ENCODE results near the gene CCDC154.

The CCDC154 gene

DNA sequence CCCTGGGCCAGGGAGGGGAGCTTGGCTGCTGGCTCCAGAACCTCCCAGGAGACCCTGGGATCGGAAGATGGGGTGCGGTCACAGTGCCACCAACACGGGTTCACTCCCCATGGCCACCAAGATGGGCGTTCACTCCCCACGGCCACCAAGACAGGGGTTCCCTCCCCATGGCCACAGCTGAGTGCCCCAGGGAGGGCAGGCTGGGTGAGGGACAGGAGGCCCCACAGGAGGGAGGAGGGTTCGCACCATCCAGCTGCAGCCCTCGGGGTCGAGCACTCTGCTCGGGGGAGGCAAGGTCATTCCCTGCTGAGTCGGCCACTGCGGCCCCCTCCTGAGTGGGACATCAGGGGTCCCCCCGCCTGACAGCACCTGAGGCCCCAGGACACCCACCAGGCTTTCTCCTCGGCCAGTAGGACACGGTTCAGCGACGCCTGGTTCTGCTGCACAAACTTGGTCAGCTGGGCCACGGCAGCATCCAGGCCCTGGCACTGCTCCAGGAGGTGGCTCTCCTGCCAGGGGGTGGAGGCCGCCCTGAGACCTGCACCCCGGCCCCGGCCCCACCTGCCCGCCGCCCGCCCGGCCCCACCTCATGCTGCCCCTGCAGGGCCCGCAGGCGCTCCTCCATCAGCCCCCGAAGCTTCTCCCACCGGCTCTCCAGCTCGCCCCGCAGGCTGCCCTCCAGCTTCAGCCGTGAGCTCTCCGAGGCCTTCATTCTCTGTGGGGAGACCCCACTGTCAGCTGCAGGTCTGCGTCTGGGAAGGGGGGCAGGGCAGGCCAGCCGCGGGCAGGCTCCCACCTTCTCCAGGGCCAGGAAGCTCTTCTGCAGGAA, 5.9 kb downstream of the CCDC154 start:
- no peak for DNase-seq (ENCODE audit: low read depth, low spot score)

DNA sequence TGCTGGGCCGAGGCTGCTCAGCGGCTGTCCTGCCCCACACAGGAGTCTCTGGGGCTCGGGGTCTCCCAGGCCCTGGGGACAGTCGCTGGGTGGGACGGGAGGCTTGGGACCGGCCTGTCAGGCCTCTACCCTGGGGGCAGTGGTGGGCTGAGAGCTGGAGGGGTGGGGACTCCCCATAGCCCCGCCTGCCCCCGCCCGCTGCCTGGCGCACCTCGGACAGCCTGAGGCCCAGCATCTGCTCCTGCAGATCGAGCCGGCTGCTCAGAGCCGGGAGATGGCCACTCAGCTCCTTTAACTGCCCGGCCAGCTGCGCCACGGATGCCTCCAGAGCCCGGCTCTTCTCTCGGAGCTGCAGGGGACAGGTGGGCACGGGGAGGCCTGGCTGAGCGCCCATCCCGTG, 6.8 kb downstream of the CCDC154 start:
- DNase-seq (ENCODE audit: low read depth, low spot score): no peak

- no peak for DNase-seq (ENCODE audit: low read depth, low spot score)
Observed at GRCh38 chr16:1436731-1437355, 7.5 kb downstream of the CCDC154 start.

- DNase-seq (ENCODE audit: low read depth, low spot score): no peak
Observed at GRCh38 chr16:1435921-1436697, 8.2 kb downstream of the CCDC154 start.

GRCh38 chr16:1434644-1435592, 9.4 kb downstream of the CCDC154 start:
- DNase-seq (ENCODE audit: low read depth, low spot score): no peak

GRCh38 chr16:1433756-1434155, 10.6 kb downstream of the CCDC154 start:
- no peak for DNase-seq (ENCODE audit: low read depth, low spot score)

- DNase-seq (ENCODE audit: low read depth, low spot score): no peak
Observed at GRCh38 chr16:1433263-1433560, 11.1 kb downstream of the CCDC154 start.

DNA sequence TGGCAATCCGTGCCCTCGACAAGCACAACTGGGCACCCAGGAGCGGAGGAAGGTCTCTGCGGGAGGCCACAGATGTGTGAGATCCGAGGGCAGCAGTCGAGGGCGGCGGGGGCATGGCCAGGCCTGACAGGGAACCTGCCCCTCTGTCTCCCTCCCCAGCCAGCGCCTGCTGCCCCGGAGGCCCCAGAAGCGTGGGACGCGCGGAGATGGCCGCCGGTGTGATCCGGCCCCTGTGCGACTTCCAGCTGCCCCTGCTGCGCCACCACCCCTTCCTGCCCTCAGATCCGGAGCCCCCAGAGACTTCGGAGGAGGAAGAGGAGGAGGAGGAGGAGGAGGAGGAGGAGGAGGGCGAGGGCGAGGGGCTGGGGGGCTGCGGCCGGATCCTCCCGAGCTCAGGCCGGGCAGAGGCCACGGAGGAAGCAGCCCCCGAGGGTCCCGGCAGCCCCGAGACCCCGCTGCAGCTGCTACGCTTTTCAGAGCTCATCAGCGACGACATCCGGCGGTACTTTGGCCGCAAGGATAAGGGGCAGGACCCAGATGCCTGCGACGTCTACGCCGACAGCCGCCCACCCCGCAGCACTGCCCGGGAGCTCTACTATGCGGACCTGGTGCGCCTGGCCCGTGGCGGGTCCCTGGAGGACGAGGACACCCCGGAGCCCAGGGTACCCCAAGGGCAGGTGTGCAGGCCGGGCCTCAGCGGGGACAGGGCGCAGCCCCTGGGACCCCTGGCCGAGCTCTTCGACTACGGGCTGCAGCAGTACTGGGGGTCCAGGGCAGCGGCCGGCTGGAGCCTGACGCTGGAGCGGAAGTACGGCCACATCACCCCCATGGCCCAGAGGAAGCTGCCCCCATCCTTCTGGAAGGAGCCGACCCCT, 11.7 kb downstream of the CCDC154 start:
- DNase-seq (ENCODE audit: low read depth, low spot score): no peak

DNA sequence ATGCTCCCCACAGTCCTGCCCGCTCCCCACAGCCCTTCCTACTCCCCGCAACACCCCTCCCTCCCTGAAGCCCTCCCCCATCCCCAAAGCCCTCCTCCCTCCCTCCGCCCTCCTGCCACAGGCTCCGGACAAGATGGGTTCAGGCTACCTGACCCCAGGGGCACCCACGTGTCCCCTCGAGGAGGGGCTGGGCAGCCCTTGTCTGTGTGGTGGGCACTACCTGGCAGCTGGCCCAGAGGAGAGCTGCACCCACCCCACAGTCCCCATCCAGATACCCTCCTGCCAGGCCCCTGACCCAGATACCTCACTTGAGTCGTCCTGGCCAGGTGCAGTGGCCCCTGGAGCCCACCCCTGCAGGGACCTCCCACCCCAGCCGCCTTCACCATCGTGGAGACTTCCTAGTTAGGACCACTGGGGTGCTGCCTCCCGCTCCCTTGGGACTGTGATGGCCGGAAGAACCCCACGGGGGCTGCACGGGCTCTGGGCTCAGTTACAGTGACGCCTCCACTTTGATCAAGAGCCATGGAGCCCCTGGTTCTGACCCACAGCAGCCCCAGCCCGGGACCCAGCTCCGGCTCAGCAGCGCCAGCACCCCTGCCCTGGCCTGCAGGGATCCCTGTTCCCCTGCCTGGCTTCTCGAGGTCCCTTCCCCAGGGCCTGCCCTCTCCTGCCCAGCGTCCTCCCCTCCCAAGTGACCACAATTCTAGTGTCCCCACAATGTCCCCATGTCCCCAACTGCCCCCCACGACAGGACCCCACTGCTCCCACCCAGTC, 12.7 kb downstream of the CCDC154 start:
- no peak for DNase-seq (ENCODE audit: low read depth, low spot score)

- no peak for DNase-seq (ENCODE audit: low read depth, low spot score)
Observed at GRCh38 chr16:1430759-1431496, 13.4 kb downstream of the CCDC154 start, which contains the start of gene PERCC1. PERCC1 (plus strand) TSS chr16:1431078; CDS start chr16:1432594, 1,516 bp downstream.

- no peak for DNase-seq (ENCODE audit: low read depth, low spot score)
Observed at GRCh38 chr16:1430214-1430758, 14.1 kb downstream of the CCDC154 start.

GRCh38 chr16:1429631-1430030, 14.7 kb downstream of the CCDC154 start:
- no peak for DNase-seq (ENCODE audit: low read depth, low spot score)

- DNase-seq (ENCODE audit: low read depth, low spot score): no peak
Observed at GRCh38 chr16:1429012-1429411, 15.3 kb downstream of the CCDC154 start.

DNA sequence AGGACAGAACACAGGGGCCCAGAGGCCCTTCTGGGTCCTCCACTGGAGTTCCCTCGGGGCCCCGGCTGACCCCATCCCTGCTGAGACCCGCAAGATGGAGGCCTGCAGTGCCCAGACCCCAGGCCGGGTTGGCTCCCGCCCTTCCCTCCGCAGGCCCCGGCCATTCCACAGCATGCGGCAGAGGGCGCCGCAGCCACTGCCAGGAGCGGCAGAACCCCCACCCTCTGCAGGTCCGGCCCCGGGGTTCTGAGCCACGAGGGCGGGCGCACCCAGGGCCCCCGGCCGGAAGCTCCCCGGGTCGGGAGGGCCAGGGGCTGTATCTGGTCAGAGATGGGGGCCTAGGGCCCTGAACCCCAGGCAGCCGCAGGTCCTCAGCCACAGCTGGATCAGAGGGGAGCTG, 15.8 kb downstream of the CCDC154 start:
- no peak for DNase-seq (ENCODE audit: low read depth, low spot score)

- no peak for DNase-seq (ENCODE audit: low read depth, low spot score)
Observed at GRCh38 chr16:1427473-1428461, 16.6 kb downstream of the CCDC154 start.

- no peak for DNase-seq (ENCODE audit: low read depth, low spot score)
Observed at GRCh38 chr16:1426734-1427471, 17.5 kb downstream of the CCDC154 start.

Data from smooth muscle cell of the brain vasculature (primary cell).